Endothelial cell of umbilical vein (primary cell): Measurements from ENCODE around the gene KLHL9.
A peak's percentile ranks its signal among the peaks of the same experiment; 100 is the strongest.

Experiments
- EZH2 ChIP-seq: IDR thresholded peaks from 2 replicates; pipeline ENCODE4 v1.6.1; 2012; ENCODE audit warnings: borderline replicate concordance, low read depth, mild to moderate bottlenecking, moderate library complexity, low read length, inconsistent platforms; ENCODE audit not compliant: severe bottlenecking
- POLR2A ChIP-seq: IDR thresholded peaks from 2 replicates; pipeline ENCODE4 v1.6.1; 2012; ENCODE audit warnings: low read depth, mild to moderate bottlenecking, control low read depth, low read length
- TF ChIP-seq, protein P1 (sequence below), 2 donors: IDR thresholded peaks; 1 replicate in 1 of 2; 2 replicates in 1 of 2; pipeline ENCODE4 v1.5.1; 2011; ENCODE audit warnings: low read length in 2 of 2, mild to moderate bottlenecking in 2 of 2, moderate library complexity in 2 of 2, control low read depth in 1 of 2, inconsistent platforms in 1 of 2, low read depth in 1 of 2; ENCODE audit not compliant: insufficient read depth in 1 of 2; ENCODE audit errors: extremely low read depth in 1 of 2

DNA sequence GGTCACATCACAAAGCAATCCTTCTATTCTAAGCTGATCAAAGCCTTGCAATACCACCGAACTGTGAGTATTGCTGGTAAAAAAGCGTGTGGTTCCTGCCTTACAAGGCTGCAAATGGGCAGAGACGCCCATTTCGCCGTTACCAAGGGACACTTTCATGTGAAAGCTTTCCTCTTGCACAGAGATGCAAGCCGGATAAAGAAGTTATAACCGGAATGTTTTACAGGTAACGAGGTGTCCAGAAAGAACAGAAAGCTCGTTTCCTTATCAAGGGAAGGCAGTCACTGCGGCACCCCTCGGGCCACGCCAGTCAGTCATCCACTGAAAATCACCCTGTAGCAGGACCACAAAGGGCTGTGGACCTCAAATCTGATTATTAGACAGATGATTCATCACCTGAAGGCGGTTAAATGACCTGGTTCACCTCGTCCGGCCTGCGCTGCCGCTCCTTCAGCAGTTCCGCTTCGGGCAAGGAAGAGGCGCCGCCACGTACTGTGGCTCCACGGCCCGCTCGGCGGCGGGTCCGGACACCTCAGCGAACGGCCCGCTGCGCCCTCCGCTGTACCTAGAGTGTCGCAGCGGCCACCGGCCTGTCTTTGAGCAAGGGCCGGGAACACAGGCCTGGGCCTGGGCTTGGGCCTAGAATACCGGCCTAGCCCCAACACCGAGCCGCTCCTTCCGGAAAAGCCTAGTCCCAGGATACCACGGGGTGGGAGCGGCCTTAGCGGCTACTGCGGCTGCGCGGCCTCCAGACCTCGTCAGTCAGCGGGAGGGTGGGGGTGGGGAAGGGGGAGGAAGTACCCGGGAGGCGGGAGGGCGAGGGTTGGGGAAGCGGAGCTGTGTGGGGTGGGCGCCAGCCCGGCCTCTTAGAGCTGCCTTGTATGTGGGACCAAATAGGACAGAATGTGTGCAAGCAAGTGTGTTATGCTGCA lies at the start of gene KLHL9:
- TF ChIP-seq, protein P1, sequence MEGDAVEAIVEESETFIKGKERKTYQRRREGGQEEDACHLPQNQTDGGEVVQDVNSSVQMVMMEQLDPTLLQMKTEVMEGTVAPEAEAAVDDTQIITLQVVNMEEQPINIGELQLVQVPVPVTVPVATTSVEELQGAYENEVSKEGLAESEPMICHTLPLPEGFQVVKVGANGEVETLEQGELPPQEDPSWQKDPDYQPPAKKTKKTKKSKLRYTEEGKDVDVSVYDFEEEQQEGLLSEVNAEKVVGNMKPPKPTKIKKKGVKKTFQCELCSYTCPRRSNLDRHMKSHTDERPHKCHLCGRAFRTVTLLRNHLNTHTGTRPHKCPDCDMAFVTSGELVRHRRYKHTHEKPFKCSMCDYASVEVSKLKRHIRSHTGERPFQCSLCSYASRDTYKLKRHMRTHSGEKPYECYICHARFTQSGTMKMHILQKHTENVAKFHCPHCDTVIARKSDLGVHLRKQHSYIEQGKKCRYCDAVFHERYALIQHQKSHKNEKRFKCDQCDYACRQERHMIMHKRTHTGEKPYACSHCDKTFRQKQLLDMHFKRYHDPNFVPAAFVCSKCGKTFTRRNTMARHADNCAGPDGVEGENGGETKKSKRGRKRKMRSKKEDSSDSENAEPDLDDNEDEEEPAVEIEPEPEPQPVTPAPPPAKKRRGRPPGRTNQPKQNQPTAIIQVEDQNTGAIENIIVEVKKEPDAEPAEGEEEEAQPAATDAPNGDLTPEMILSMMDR (IDR thresholded peaks at IDR 0.05; ENCODE audit: extremely low read depth in 1 of 2, insufficient read depth in 1 of 2, low read depth in 1 of 2, low read length in 2 of 2), result no peak
- no peak for TF ChIP-seq EZH2
- peak; percentile 74 for TF ChIP-seq POLR2A
